Gastrocnemius medialis (tissue), 4 donors: ENCODE results near the gene RRAGC.

Experiments
- CTCF ChIP-seq, 5 experiments: fragments of 450-650 bp in 3 of 5; fragments of 200-600 bp in 2 of 5; sonication (generic) in 2 of 5; IDR thresholded peaks in 4 of 5; conservative IDR thresholded peaks in 1 of 5; 1 replicate in 4 of 5; 2 replicates in 1 of 5; pipeline ENCODE4 v1.5.1; 2016 to 2019; ENCODE audit warnings: antibody characterized with exemption in 5 of 5, mild to moderate bottlenecking in 3 of 5, moderate library complexity in 3 of 5
- POLR2A ChIP-seq, 2 donors: fragments of 450-650 bp; IDR thresholded peaks; one replicate each; pipeline ENCODE4 v1.6.1; 2017; ENCODE audit warnings: antibody characterized with exemption in 2 of 2, mild to moderate bottlenecking in 2 of 2, moderate library complexity in 2 of 2

DNA sequence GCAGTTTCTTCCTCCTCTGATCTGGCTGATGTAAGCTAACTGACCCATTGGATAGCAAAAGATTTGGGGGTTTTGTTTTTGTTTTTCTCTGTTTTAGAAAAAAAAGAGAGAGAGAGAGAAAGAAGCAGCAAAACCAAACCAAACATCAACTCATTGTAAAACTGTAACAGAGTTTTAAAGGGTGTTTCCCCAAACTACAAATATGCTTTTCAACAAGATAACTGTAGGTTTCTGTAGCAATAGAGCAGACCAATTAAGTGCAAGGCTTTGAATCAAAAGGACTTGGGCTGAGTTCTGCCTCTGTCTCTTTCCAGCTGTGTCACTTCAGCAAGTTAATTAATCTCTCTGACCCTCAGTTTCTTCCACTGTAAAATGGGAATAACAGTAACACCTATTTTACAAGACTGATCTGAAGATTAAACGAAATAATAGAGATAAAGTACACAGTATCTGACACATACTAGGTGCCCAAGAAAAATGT is 44.5 kb downstream of the RRAGC start:
- no peak for TF ChIP-seq CTCF (IDR thresholded peaks at IDR 0.05 in 4 of 5, conservative IDR thresholded peaks at IDR 0.05 in 1 of 5)
- no peak for TF ChIP-seq POLR2A (IDR thresholded peaks at IDR 0.05)
